ENCODE results near the gene PEX16. TPM values are rescaled to one million over a fixed set of nuclear protein-coding genes. Genes with fewer than 3 reads are reported as not detected.

PEX16 gene
- total and polyA plus RNA-seq, 9 of the 15 experiments (the other 6 are each of a cell fraction or from before 2014, with no cell fraction given): 1.5 to 43.9 (median 14.6) TPM

DNA sequence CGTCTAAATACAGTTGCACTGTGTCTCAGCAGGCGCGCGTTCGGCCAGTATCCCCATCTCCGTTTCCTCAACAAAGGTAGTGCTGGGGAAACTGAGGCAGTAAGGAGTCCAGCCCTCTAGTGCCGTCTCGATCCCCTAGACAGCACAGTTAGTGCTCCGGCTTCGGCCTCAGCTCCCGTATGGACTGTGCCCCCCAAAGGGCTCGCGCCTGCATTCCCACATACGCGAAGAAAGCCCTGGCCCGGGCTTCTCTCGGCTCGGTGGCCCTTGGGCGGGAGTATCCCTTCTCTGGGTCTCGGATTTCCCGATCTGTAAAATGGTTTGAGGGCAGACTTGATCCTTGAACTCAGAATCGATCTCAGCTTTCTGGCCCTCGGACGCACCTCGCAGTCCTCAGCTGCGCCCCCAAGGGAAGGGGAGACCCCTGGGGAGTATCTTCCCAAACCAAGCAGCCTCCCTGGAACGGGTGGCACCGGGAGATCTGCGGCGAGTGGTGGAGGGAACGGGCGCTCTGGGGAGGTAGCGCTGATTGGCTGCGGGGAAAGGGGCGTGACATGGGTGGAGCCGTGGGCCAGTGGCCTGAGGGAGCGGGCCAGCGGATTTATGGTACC is 759 bp upstream of the PEX16 start (continued):
- TF ChIP-seq, protein P1, sequence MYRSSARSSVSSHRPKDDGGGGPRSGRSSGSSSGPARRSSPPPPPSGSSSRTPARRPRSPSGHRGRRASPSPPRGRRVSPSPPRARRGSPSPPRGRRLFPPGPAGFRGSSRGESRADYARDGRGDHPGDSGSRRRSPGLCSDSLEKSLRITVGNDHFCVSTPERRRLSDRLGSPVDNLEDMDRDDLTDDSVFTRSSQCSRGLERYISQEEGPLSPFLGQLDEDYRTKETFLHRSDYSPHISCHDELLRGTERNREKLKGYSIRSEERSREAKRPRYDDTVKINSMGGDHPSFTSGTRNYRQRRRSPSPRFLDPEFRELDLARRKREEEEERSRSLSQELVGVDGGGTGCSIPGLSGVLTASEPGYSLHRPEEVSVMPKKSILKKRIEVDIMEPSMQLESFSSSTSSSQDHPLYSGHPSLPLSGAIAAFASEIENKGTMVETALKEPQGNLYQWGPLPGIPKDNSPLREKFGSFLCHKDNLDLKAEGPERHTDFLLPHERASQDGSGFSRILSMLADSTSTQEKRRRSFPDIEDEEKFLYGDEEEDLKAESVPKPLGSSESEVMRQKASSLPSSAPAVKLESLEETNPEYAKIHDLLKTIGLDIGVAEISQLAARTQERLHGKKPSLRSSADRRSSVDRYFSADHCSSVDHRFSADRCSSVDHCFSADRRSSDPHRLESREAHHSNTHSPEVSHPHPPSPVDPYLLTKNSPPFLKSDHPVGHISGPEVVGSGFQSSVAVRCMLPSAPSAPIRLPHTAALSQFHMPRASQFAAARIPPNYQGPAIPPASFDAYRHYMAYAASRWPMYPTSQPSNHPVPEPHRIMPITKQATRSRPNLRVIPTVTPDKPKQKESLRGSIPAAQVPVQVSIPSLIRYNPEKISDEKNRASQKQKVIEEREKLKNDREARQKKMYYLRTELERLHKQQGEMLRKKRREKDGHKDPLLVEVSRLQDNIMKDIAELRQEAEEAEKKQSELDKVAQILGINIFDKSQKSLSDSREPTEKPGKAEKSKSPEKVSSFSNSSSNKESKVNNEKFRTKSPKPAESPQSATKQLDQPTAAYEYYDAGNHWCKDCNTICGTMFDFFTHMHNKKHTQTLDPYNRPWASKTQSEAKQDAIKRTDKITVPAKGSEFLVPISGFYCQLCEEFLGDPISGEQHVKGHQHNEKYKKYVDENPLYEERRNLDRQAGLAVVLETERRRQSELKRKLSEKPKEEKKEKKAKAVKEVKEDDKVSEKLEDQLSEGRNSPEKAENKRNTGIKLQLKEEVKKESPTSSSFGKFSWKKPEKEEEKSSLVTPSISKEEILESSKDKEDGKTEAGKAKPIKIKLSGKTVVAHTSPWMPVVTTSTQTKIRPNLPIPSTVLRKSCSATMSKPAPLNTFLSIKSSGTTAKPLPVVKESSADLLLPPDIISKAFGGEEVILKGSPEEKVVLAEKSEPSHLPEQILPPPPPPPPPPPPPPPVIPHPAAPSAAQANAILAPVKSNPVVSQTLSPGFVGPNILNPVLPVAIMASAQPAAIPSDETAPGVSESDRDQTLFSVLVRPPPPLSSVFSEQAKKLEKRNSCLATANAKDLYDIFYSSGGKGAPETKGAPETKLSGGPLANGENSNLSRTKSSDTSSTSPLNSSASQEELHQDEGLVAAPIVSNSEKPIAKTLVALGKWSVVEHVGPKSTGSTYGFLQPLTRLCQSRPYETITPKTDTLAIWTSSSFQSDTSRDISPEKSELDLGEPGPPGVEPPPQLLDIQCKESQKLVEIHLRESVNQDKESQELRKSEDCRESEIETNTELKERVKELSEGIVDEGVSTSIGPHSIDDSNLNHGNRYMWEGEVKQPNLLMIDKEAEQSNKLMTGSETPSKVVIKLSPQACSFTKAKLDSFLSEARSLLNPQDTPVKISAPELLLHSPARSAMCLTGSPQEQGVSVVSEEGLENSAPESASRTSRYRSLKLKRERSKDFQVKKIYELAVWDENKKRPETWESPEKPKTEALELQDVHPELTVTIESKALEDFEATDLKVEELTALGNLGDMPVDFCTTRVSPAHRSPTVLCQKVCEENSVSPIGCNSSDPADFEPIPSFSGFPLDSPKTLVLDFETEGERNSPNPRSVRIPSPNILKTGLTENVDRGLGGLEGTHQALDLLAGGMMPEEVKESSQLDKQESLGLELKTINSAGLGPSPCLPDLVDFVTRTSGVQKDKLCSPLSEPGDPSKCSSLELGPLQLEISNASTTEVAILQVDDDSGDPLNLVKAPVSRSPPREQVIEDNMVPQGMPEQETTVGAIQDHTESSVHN (IDR thresholded peaks at IDR 0.05; ENCODE audit: borderline replicate concordance in 1 of 2, low read depth in 1 of 2): no peak
- TF ChIP-seq POLR3A (IDR thresholded peaks at IDR 0.05; ENCODE audit: borderline replicate concordance, extremely low read depth, insufficient read depth, insufficient read length) (no peak), TAL1 (IDR thresholded peaks at IDR 0.05) (no peak), ZNF133 (CRISPR knock-in tag; IDR thresholded peaks at IDR 0.05) (no peak), BRD4 (IDR thresholded peaks at IDR 0.05) (no peak), RBM14 (IDR thresholded peaks at IDR 0.05; ENCODE audit: borderline replicate concordance, insufficient read depth, low read depth, low read length) (no peak), ZSCAN32 (CRISPR knock-in tag; IDR thresholded peaks at IDR 0.05) (no peak), TAF9B (IDR thresholded peaks at IDR 0.05; ENCODE audit: partially characterized antibody) (no peak), STAG1 (CRISPR knock-in tag; IDR thresholded peaks at IDR 0.05; ENCODE audit: borderline replicate concordance) (no peak), GTF2E2 (tag; IDR thresholded peaks at IDR 0.05) (no peak), TEAD1 (CRISPR knock-in tag; IDR thresholded peaks at IDR 0.05) (peak in 1 of 2 experiments; percentile 65; a peak in 1 of 4 replicates), ZFP36 (IDR thresholded peaks at IDR 0.05; ENCODE audit: low read depth, low read length, partially characterized antibody) (peak; percentile 14), ZNF717 (CRISPR knock-in tag; IDR thresholded peaks at IDR 0.05) (no peak), ZNF764 (CRISPR knock-in tag; IDR thresholded peaks at IDR 0.05; ENCODE audit: low read depth) (no peak), CTBP1 (IDR thresholded peaks at IDR 0.05; ENCODE audit: borderline replicate concordance) (no peak; the same call in 1 of the 2 replicates)
- TF ChIP-seq, protein P2, sequence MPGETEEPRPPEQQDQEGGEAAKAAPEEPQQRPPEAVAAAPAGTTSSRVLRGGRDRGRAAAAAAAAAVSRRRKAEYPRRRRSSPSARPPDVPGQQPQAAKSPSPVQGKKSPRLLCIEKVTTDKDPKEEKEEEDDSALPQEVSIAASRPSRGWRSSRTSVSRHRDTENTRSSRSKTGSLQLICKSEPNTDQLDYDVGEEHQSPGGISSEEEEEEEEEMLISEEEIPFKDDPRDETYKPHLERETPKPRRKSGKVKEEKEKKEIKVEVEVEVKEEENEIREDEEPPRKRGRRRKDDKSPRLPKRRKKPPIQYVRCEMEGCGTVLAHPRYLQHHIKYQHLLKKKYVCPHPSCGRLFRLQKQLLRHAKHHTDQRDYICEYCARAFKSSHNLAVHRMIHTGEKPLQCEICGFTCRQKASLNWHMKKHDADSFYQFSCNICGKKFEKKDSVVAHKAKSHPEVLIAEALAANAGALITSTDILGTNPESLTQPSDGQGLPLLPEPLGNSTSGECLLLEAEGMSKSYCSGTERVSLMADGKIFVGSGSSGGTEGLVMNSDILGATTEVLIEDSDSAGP (CRISPR knock-in tag; IDR thresholded peaks at IDR 0.05): no peak

Measured in K562 (cell line).